ENCODE results near the gene CDIP1. TPM values are rescaled to one million over a fixed set of nuclear protein-coding genes. Genes with fewer than 3 reads are reported as not detected.

Gene CDIP1
- total RNA-seq, 2 donors from 2014 or later, result 41.8 to 64.4 TPM

DNA sequence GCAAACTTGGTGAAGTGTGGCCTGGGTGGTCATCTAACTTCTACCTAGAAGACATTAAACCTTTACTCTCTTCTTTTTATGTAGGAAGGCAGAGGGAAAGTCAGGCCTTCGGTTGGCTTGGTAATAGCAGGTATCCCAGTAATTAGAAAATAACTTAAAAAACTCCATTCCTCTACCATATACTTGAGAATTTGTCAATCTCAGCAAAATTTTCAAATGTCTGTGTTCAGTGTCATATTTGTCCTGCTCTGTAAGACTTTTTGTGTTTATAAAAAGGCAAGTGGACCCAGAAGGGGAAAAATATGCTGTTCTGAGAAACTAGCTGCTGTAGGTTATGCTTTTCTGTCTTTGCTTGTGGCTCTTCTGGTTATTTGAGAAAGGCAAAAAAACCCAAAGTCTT, 56.6 kb downstream of the CDIP1 start:
- Histone ChIP-seq H3K4me1 (ENCODE audit: control insufficient read depth, insufficient read depth, low read length) (no peaks in the 10 kb centered on the region), H3K4me3 (ENCODE audit: low read length) (no peak overlapping the region), H3K9ac (ENCODE audit: extremely low read depth, low read length, poor library complexity, severe bottlenecking) (no peak overlapping the region), H3K36me3 (ENCODE audit: control insufficient read depth, insufficient read depth, low read length) (peaks cover 14% of the 10 kb centered on the region), H3K9me3 (ENCODE audit: control insufficient read depth, low read length) (no peaks in the 10 kb centered on the region), H3K27ac (ENCODE audit: low read depth, low read length) (no peak overlapping the region), H3K27me3 (ENCODE audit: control insufficient read depth, insufficient read depth, low read length, poor library complexity, severe bottlenecking) (no peaks in the 10 kb centered on the region)
- Mint-ChIP-seq H3K4me1 (peaks cover 16% of the 10 kb centered on the region), H3K27ac (no peak overlapping the region), H3K36me3 (ENCODE audit: low read depth) (peaks cover 9% of the 10 kb centered on the region), H3K9me3 (no peaks in the 10 kb centered on the region), H3K27me3 (ENCODE audit: insufficient read depth) (no peaks in the 10 kb centered on the region), H3K4me3 (no peak overlapping the region)
- TF ChIP-seq, protein P1, sequence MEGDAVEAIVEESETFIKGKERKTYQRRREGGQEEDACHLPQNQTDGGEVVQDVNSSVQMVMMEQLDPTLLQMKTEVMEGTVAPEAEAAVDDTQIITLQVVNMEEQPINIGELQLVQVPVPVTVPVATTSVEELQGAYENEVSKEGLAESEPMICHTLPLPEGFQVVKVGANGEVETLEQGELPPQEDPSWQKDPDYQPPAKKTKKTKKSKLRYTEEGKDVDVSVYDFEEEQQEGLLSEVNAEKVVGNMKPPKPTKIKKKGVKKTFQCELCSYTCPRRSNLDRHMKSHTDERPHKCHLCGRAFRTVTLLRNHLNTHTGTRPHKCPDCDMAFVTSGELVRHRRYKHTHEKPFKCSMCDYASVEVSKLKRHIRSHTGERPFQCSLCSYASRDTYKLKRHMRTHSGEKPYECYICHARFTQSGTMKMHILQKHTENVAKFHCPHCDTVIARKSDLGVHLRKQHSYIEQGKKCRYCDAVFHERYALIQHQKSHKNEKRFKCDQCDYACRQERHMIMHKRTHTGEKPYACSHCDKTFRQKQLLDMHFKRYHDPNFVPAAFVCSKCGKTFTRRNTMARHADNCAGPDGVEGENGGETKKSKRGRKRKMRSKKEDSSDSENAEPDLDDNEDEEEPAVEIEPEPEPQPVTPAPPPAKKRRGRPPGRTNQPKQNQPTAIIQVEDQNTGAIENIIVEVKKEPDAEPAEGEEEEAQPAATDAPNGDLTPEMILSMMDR (conservative IDR thresholded peaks at IDR 0.05), result no peak
- 100% methylated on average over 1 of the region's 1 CpG; no CpG with 5 or more reads in 1 of the 2 experiments for WGBS, 2 experiments (ENCODE audit: insufficient coverage in 1 of 2, insufficient read length in 1 of 2)
- no peak for DNase-seq

GRCh38 chr16:4481526-4481925, 57.0 kb downstream of the CDIP1 start:
- Mint-ChIP-seq H3K4me3 (no peak overlapping the region), H3K36me3 (ENCODE audit: low read depth) (peaks cover 9% of the 10 kb centered on the region), H3K27me3 (ENCODE audit: insufficient read depth) (no peaks in the 10 kb centered on the region), H3K4me1 (peaks cover 16% of the 10 kb centered on the region), H3K27ac (no peak overlapping the region), H3K9me3 (no peaks in the 10 kb centered on the region)
- Histone ChIP-seq H3K27ac (ENCODE audit: low read depth, low read length) (no peak overlapping the region), H3K27me3 (ENCODE audit: control insufficient read depth, insufficient read depth, low read length, poor library complexity, severe bottlenecking) (no peaks in the 10 kb centered on the region), H3K4me3 (ENCODE audit: low read length) (no peak overlapping the region), H3K9ac (ENCODE audit: extremely low read depth, low read length, poor library complexity, severe bottlenecking) (no peak overlapping the region), H3K36me3 (ENCODE audit: control insufficient read depth, insufficient read depth, low read length) (peaks cover 14% of the 10 kb centered on the region), H3K9me3 (ENCODE audit: control insufficient read depth, low read length) (no peaks in the 10 kb centered on the region), H3K4me1 (ENCODE audit: control insufficient read depth, insufficient read depth, low read length) (no peaks in the 10 kb centered on the region)
- WGBS, 2 experiments (ENCODE audit: insufficient coverage in 1 of 2, insufficient read length in 1 of 2), result 97% methylated on average over 2 of the region's 2 CpGs; no CpG with 5 or more reads in 1 of the 2 experiments
- TF ChIP-seq, protein P1 (conservative IDR thresholded peaks at IDR 0.05), result no peak
- no peak for DNase-seq

GRCh38 chr16:4477966-4478365, 60.6 kb downstream of the CDIP1 start:
- Histone ChIP-seq H3K27ac (ENCODE audit: low read depth, low read length) (no peak overlapping the region), H3K9ac (ENCODE audit: extremely low read depth, low read length, poor library complexity, severe bottlenecking) (no peak overlapping the region), H3K36me3 (ENCODE audit: control insufficient read depth, insufficient read depth, low read length) (no peaks in the 10 kb centered on the region), H3K4me3 (ENCODE audit: low read length) (no peak overlapping the region), H3K27me3 (ENCODE audit: control insufficient read depth, insufficient read depth, low read length, poor library complexity, severe bottlenecking) (no peaks in the 10 kb centered on the region), H3K4me1 (ENCODE audit: control insufficient read depth, insufficient read depth, low read length) (no peaks in the 10 kb centered on the region), H3K9me3 (ENCODE audit: control insufficient read depth, low read length) (peaks cover 7% of the 10 kb centered on the region)
- H3K27ac Mint-ChIP-seq, result no peak overlapping the region
- H3K4me3 Mint-ChIP-seq, result peak overlapping the region; percentile 67
- H3K9me3 Mint-ChIP-seq, result peaks cover 12% of the 10 kb centered on the region
- peaks cover 6% of the 10 kb centered on the region for H3K27me3 Mint-ChIP-seq (ENCODE audit: insufficient read depth)
- TF ChIP-seq, protein P1 (conservative IDR thresholded peaks at IDR 0.05), result peak; percentile 62
- WGBS, 2 experiments (ENCODE audit: insufficient coverage in 1 of 2, insufficient read length in 1 of 2), result 77 to 83% methylated on average over 1 to 2 of the region's 2 CpGs
- peaks cover 8% of the 10 kb centered on the region for H3K36me3 Mint-ChIP-seq (ENCODE audit: low read depth)
- H3K4me1 Mint-ChIP-seq, result peaks cover 11% of the 10 kb centered on the region
- DNase-seq, result peak; percentile 66
